AG08396 (cell line): ENCODE data around the gene ROBO1.
"Not testable (repeated sequence)": the region's sequence is repeated elsewhere in the genome, so short reads cannot be mapped to it uniquely, and the experiment has no call there.

Experiments
- DNase-seq: peaks from one replicate; pipeline ENCODE4 v3.0.0; 2012; ENCODE audit warnings: low spot score, mixed read lengths

ROBO1 gene

GRCh38 chr3:78732893-78733292 is 1034.9 kb downstream of the ROBO1 start:
- DNase-seq = no peak

- no peak for DNase-seq
Measured at GRCh38 chr3:78732471-78732870, 1035.3 kb downstream of the ROBO1 start.

- DNase-seq = no peak
Measured at GRCh38 chr3:78729946-78730345, 1037.9 kb downstream of the ROBO1 start.

GRCh38 chr3:78728406-78729145 is 1039.2 kb downstream of the ROBO1 start:
- DNase-seq = peak; percentile 39

- no peak for DNase-seq
Measured at GRCh38 chr3:78726545-78726944, 1041.3 kb downstream of the ROBO1 start.

GRCh38 chr3:78725703-78726246 is 1042.0 kb downstream of the ROBO1 start:
- no peak for DNase-seq

GRCh38 chr3:78724859-78725258 is 1042.9 kb downstream of the ROBO1 start:
- no peak for DNase-seq

GRCh38 chr3:78724364-78724763 is 1043.4 kb downstream of the ROBO1 start:
- not testable (repeated sequence) for DNase-seq

GRCh38 chr3:78721771-78722543 is 1045.8 kb downstream of the ROBO1 start:
- DNase-seq = no peak

GRCh38 chr3:78718707-78719106 is 1049.1 kb downstream of the ROBO1 start:
- no peak for DNase-seq

GRCh38 chr3:78717041-78717440 is 1050.8 kb downstream of the ROBO1 start:
- DNase-seq = no peak

GRCh38 chr3:78712941-78713340 is 1054.9 kb downstream of the ROBO1 start:
- no peak for DNase-seq

- no peak for DNase-seq
Measured at GRCh38 chr3:78712270-78712669, 1055.5 kb downstream of the ROBO1 start.

GRCh38 chr3:78708565-78709073 is 1059.2 kb downstream of the ROBO1 start:
- DNase-seq = no peak

GRCh38 chr3:78707609-78708008 is 1060.2 kb downstream of the ROBO1 start:
- no peak for DNase-seq

GRCh38 chr3:78706906-78707523 is 1060.8 kb downstream of the ROBO1 start:
- DNase-seq = no peak

GRCh38 chr3:78703944-78704343 is 1063.9 kb downstream of the ROBO1 start:
- no peak for DNase-seq

GRCh38 chr3:78701537-78701936 is 1066.3 kb downstream of the ROBO1 start:
- no peak for DNase-seq

GRCh38 chr3:78698431-78698830 is 1069.4 kb downstream of the ROBO1 start:
- DNase-seq = no peak

- DNase-seq = no peak
Measured at GRCh38 chr3:78697426-78697825, 1070.4 kb downstream of the ROBO1 start.

- peak; percentile 5 for DNase-seq
Measured at GRCh38 chr3:78690766-78691165, 1077.0 kb downstream of the ROBO1 start.

GRCh38 chr3:78689378-78689777 is 1078.4 kb downstream of the ROBO1 start:
- no peak for DNase-seq
